K562 (cell line): ENCODE measurements around the gene ZNF138. TPM values are rescaled to one million over a fixed set of nuclear protein-coding genes. Genes with fewer than 3 reads are reported as not detected.
A peak's percentile ranks its signal among the peaks of the same experiment; 100 is the strongest.

Source experiments
- ATAC-seq: fragments of 200-7000 bp; cut with Tn5 transposase; 3 replicates; pipeline ENCODE4 v1.9.1; 2020; ENCODE audit warnings: moderate library complexity
- BruUV-seq: library from RNA; stranded (reverse); fragments of 400-500 nt; replicated peaks from 2 replicates; lab custom pipeline; 2021; lab: Mats Ljungman, UMichigan
- CTCF ChIA-PET: fragments of 300-600 bp; formaldehyde crosslinking; extraction: SDS; loops from one replicate; lab custom pipeline; 2021; ENCODE audit warnings: low intra/inter-chr PET ratio; lab: Yijun Ruan, JAX
- POLR2A ChIA-PET: fragments of 300-600, 350-650 bp; sonication (Branson Sonifier 250); formaldehyde crosslinking; extraction: SDS; loops from one replicate; lab custom pipeline; 2021; ENCODE audit warnings: antibody characterized with exemption, inconsistent platforms; lab: Yijun Ruan, JAX
- DNase-seq, 4 experiments: peaks; one replicate each; pipeline versions ENCODE4 v3.0.0 to v3.0.0-alpha.2; 2011 to 2018; ENCODE audit warnings: low spot score in 3 of 4, mixed read lengths in 3 of 4; ENCODE audit errors: extremely low read depth in 1 of 4
- FAIRE-seq: peaks from 2 replicates; lab custom pipeline; 2011; peaks lifted over from hg19 to GRCh38; lab: Jason Lieb, UNC
- H2AFZ ChIP-seq: 2 replicates; pipeline ENCODE4 v1.6.0; 2011; ENCODE audit warnings: low read depth, low read length, control low read depth, inconsistent platforms
- H3K27ac ChIP-seq: fragments of 200-600 bp; 3 replicates; pipeline ENCODE4 v1.8.0; 2011; ENCODE audit warnings: low read depth, mild to moderate bottlenecking, control low read depth, inconsistent platforms, low read length, moderate library complexity, mixed read lengths; ENCODE audit errors: extremely low read depth
- H3K27me3 ChIP-seq, 2 experiments: fragments of 300-600 bp in 1 of 2; 2 replicates in 1 of 2; 3 replicates in 1 of 2; pipeline versions ENCODE4 v1.6.0 to v1.8.0; 2011; ENCODE audit warnings: inconsistent platforms in 2 of 2, low read length in 2 of 2, mild to moderate bottlenecking in 1 of 2, mixed read lengths in 1 of 2, moderate library complexity in 1 of 2; ENCODE audit not compliant: control insufficient read depth in 2 of 2, insufficient read depth in 2 of 2
- H3K36me3 ChIP-seq: fragments of 300-600 bp; 3 replicates; pipeline ENCODE4 v1.8.0; 2011; ENCODE audit warnings: mild to moderate bottlenecking, low read length, inconsistent platforms; ENCODE audit not compliant: control insufficient read depth, insufficient read depth
- H3K4me1 ChIP-seq, 2 experiments: fragments of 200-600 bp in 1 of 2; replicated peaks in 1 of 2; 2 replicates in 1 of 2; 3 replicates in 1 of 2; pipeline versions ENCODE4 v1.5.1 to v1.8.0; 2011; ENCODE audit warnings: inconsistent platforms in 2 of 2, low read length in 2 of 2, mild to moderate bottlenecking in 1 of 2, mixed read lengths in 1 of 2, moderate library complexity in 1 of 2; ENCODE audit not compliant: control insufficient read depth in 2 of 2, insufficient read depth in 2 of 2
- H3K4me2 ChIP-seq: 2 replicates; pipeline ENCODE4 v1.6.1; 2011; ENCODE audit warnings: low read length, control low read depth, inconsistent platforms, mixed read lengths; ENCODE audit not compliant: insufficient read depth
- H3K4me3 ChIP-seq: fragments of 200-600 bp; sonication (generic), shearing (Covaris generic); 2 replicates; pipeline ENCODE4 v1.5.1; 2016; ENCODE audit warnings: control low read depth, inconsistent platforms
- H3K79me2 ChIP-seq: fragments of 200-600 bp; 3 replicates; pipeline ENCODE4 v1.8.0; 2011; ENCODE audit warnings: low read length, inconsistent platforms; ENCODE audit not compliant: control insufficient read depth, insufficient read depth
- H3K9ac ChIP-seq, 2 experiments: 2 replicates each; pipeline versions ENCODE4 v1.6.0 to v1.6.1; 2011; ENCODE audit warnings: low read depth in 2 of 2, low read length in 2 of 2, control low read depth in 1 of 2, inconsistent platforms in 1 of 2, mild to moderate bottlenecking in 1 of 2, mixed read lengths in 1 of 2; ENCODE audit not compliant: insufficient read depth in 1 of 2
- H3K9me1 ChIP-seq: one replicate; pipeline ENCODE4 v1.6.0; 2011; ENCODE audit warnings: inconsistent platforms, mild to moderate bottlenecking, low read length, moderate library complexity; ENCODE audit not compliant: control insufficient read depth, insufficient read depth
- H3K9me3 ChIP-seq: replicated peaks from 2 replicates; pipeline ENCODE4 v1.5.1; 2011; ENCODE audit warnings: low read depth, low read length, inconsistent platforms; ENCODE audit not compliant: control insufficient read depth, insufficient read depth
- H4K20me1 ChIP-seq: replicated peaks from 2 replicates; pipeline ENCODE4 v1.6.1; 2011; ENCODE audit warnings: low read length, inconsistent platforms, mixed read lengths; ENCODE audit not compliant: control insufficient read depth, insufficient read depth
- NFIC ChIP-seq: fragments of 450-650 bp; IDR thresholded peaks from 2 replicates; pipeline ENCODE4 v1.6.1; 2017; ENCODE audit warnings: mild to moderate bottlenecking, inconsistent platforms
- PURB ChIP-seq: sonication (generic); formaldehyde crosslinking; IDR thresholded peaks from 2 replicates; pipeline ENCODE4 v1.9.0; 2021; ENCODE audit warnings: low read depth, mild to moderate bottlenecking, missing genetic modification reagents
- SRF ChIP-seq, 2 experiments: fragments of 250-450, 450-650 bp in 1 of 2; sonication (Bioruptor Pico) in 1 of 2; sonication (generic) in 1 of 2; formaldehyde crosslinking; IDR thresholded peaks; 2 replicates each; pipeline versions ENCODE4 v1.5.0 to v1.5.1; 2020 to 2022; ENCODE audit warnings: mild to moderate bottlenecking in 1 of 2, missing genetic modification reagents in 1 of 2
- TEAD1 ChIP-seq, 2 experiments: fragments of 450-650 bp in 1 of 2; sonication (generic) in 1 of 2; formaldehyde crosslinking; IDR thresholded peaks; 2 replicates each; pipeline versions ENCODE4 v1.4.0 to v1.8.0; 2020 to 2022; ENCODE audit warnings: mild to moderate bottlenecking in 2 of 2, missing genetic modification reagents in 1 of 2
- ZNF146 ChIP-seq: IDR thresholded peaks from one replicate; pipeline ENCODE4 v1.6.1; 2018; ENCODE audit warnings: missing compliant biosample characterization; ENCODE audit not compliant: unreplicated experiment
- ZNF23 ChIP-seq: fragments of 250-450 bp; sonication (Bioruptor Pico); IDR thresholded peaks from 2 replicates; pipeline ENCODE4 v1.4.0; 2020; ENCODE audit warnings: mild to moderate bottlenecking
- WGBS: fragments of 100-300 bp; shearing (Covaris generic); methylation state at CpG from one replicate; pipeline ENCODE4 v1.1.6; 2016; ENCODE audit warnings: low coverage, mixed read lengths; ENCODE audit not compliant: insufficient coverage; ENCODE audit errors: missing lambda C conversion rate; 5-methylcytosine and 5-hydroxymethylcytosine counted together
- in situ Hi-C: fragments of 300-500 bp; cut with MboI; formaldehyde crosslinking; loops from 4 replicates; pipeline ENCODE4 v1.15.0; 2018; ENCODE audit warnings: inconsistent platforms, mixed read lengths
- intact Hi-C: fragments of 100-400 bp; cut with micrococcal nuclease; formaldehyde crosslinking; loops from 2 replicates; pipeline ENCODE4 v1.14.2; 2022
- polyA plus RNA-seq, 8 experiments: library from polyadenylated mRNA; depleted of rRNA in 4 of 8; stranded (reverse) in 5 of 8; unstranded in 3 of 8; fragments of >200 nt; fragmentation: Nextera tagmentation in 2 of 8; fragmentation: Illumina TruSeq in 1 of 8; extraction: Ambion mirVana in 2 of 8; extraction: Trizol in 1 of 8; gene quantifications; 2 replicates each; pipeline versions ENCODE4 v1.2.1 to v1.2.3, GENCODE V29; 2011 to 2014; ENCODE audit warnings: inconsistent platforms in 1 of 8, missing spikeins in 1 of 8
- total RNA-seq, 7 experiments: library from RNA; depleted of rRNA in 6 of 7; stranded (reverse); fragments of >200 nt in 6 of 7; fragmentation: Illumina TruSeq in 2 of 7; extraction: Trizol in 2 of 7; gene quantifications; 2 replicates each; pipeline versions ENCODE4 v1.2.1 to v1.2.3, GENCODE V29; 2011 to 2021; ENCODE audit warnings: low replicate concordance in 1 of 7

The ZNF138 gene
- total and polyA plus RNA-seq, 9 of the 15 experiments (the other 6 are each of a cell fraction or from before 2014, with no cell fraction given): 14.6 to 34.9 (median 22.6) TPM

DNA sequence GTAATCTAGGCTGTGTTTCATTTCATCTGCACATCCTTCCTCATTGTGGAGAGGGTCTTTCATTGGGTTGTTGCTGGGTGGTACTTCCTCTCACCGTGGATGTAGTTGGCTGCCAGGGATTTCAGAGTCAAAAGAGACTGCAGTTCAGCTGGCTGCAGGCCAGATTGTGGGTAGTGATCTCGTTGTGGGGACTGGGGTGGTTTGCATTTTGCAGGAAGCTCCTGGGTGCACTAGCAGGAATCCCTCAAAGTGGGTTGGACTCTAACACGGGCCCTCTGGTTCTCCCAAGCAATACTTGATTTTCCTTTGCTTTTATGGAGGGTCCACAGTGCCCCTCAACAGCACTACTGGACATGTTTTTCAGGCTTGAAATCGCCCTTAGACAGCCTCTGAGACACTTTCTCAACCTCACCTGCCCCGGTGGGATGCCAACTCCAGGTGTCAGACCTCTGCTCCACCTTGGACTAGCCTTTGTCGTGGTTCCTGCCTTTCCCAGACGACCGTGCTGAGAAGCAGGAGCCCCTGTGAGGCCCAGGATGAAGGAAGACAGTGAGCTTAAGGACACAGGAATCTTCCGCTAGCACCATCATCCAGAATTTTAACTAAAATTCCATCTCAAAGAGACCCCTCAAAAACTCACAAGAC lies 85.0 kb downstream of the ZNF138 start:
- H3K9ac ChIP-seq: no peak overlapping the region
- H3K79me2 ChIP-seq: no peaks in the 10 kb centered on the region
- DNase-seq: no peak
- no peak overlapping the region for H3K4me3 ChIP-seq
- no peak overlapping the region; the same call in 1 of the 2 replicates for H2AFZ ChIP-seq
- no peaks in the 10 kb centered on the region for H3K36me3 ChIP-seq
- no peak overlapping the region for H3K27ac ChIP-seq
- WGBS: 15% methylated on average over 9 of the region's 9 CpGs
- BruUV-seq: no TSS peak
- POLR2A ChIA-PET: interaction anchor here (0.6 kb wide), 1 partner anchor 29 kb away, joined by 3 read pairs; no protein-coding TSS in a partner anchor
- no peaks in the 10 kb centered on the region for H3K9me1 ChIP-seq
- TF ChIP-seq ZNF146: no peak
- peak; percentile 37 for TF ChIP-seq NFIC
- TF ChIP-seq PURB (CRISPR knock-in tag): no peak
- TF ChIP-seq SRF (CRISPR knock-in tag; IDR thresholded peaks at IDR 0.05): no peak
- TF ChIP-seq ZNF23 (CRISPR knock-in tag): no peak
- TF ChIP-seq TEAD1 (CRISPR knock-in tag; IDR thresholded peaks at IDR 0.05): no peak
- in situ Hi-C loops: no loop called here
- H3K27me3 ChIP-seq: no peaks in the 10 kb centered on the region; a peak in 1 of 5 replicates
- CTCF ChIA-PET: no interaction called here
- H4K20me1 ChIP-seq: no peaks in the 10 kb centered on the region
- FAIRE-seq: no peak
- H3K4me1 ChIP-seq: peaks cover 0 to 10% of the 10 kb centered on the region in 2 experiments; a peak in 1 of 5 replicates
- H3K9me3 ChIP-seq: peaks cover 39% of the 10 kb centered on the region
- intact Hi-C loops: no loop called here
- no peak for ATAC-seq
- H3K4me2 ChIP-seq: no peak overlapping the region
